Vagina (tissue), 2 donors: ENCODE results near the gene PTGDS.

Experiments used
- CTCF ChIP-seq, 3 experiments: fragments of 450-650 bp in 2 of 3; fragments of 200-600 bp in 1 of 3; sonication (generic) in 1 of 3; IDR thresholded peaks; one replicate each; pipeline ENCODE4 v1.5.1; 2017 to 2019; ENCODE audit warnings: antibody characterized with exemption in 3 of 3, mild to moderate bottlenecking in 2 of 3, moderate library complexity in 2 of 3
- POLR2A ChIP-seq, 2 donors: fragments of 450-650 bp; IDR thresholded peaks; one replicate each; pipeline ENCODE4 v1.6.1; 2017; ENCODE audit warnings: antibody characterized with exemption in 2 of 2, mild to moderate bottlenecking in 2 of 2, moderate library complexity in 2 of 2
- POLR2AphosphoS5 ChIP-seq, 2 donors: sonication (generic); formaldehyde crosslinking; IDR thresholded peaks; one replicate each; pipeline ENCODE4 v1.9.0; 2017; ENCODE audit warnings: antibody characterized with exemption in 2 of 2, mild to moderate bottlenecking in 2 of 2, low read depth in 1 of 2; ENCODE audit not compliant: insufficient read depth in 1 of 2

DNA sequence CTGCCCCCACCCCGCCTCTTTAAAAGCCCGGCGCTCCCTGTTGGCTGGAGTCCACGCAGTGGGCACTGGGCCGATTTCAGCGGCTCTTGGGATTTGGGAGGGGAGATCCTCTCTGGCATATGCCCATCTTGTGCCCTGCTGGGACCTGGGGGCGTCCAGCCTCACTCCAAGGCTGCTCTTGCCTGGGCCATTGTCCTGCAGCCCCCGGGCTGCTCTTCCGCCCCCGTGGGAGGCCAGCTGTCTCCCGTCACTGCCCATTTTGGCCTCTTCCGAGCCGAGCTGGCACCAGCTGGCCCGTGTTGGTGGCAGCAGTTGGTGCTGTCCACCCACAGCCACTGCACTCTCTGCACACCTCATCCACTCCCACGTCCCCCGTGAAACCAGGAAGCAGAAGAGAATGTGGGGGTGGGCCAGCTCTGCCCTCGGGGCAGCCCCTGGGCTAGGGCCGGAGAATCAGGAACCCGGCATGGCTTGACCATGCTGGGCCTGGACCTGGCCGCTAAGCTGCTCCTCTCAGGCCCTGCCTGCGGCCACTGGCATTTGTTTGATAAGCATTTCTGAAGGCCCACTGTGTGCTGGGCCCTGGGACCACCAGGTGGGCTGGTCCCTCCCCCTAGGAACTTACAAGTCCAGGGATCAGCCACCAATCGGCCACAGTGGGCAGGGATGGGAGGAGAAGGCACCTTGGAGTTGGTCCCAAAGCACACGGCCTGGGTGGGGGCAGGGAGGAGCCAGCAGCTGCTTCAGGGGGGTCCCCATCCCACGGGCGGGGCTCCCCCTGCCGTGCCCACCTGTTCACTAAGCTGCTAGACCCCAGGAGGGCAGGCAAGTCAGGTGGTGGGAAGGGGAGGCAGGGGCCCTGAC lies 30.0 kb upstream of the PTGDS start:
- TF ChIP-seq CTCF (IDR thresholded peaks at IDR 0.05) = no peak
- no peak for TF ChIP-seq POLR2AphosphoS5 (IDR thresholded peaks at IDR 0.05; ENCODE audit: insufficient read depth in 1 of 2, low read depth in 1 of 2)
- TF ChIP-seq POLR2A (IDR thresholded peaks at IDR 0.05) = no peak
